K562 (cell line): ENCODE measurements around the gene PRRC2A. TPM values are rescaled to one million over a fixed set of nuclear protein-coding genes. Genes with fewer than 3 reads are reported as not detected.

Experiments used
- BRCA1 ChIP-seq, 2 experiments: fragments of 450-650 bp in 1 of 2; sonication (generic) in 1 of 2; formaldehyde crosslinking in 1 of 2; IDR thresholded peaks; 2 replicates each; pipeline versions ENCODE4 v1.5.0 to v1.6.1; 2017 to 2020; ENCODE audit warnings: mild to moderate bottlenecking in 1 of 2, missing genetic modification reagents in 1 of 2
- CC2D1A ChIP-seq: fragments of 450-650 bp; IDR thresholded peaks from 2 replicates; pipeline ENCODE4 v1.6.1; 2017; ENCODE audit warnings: mild to moderate bottlenecking
- CCAR2 ChIP-seq: fragments of 200-400 bp; formaldehyde crosslinking; IDR thresholded peaks from 2 replicates; pipeline ENCODE4 v1.6.1; 2017; ENCODE audit warnings: mild to moderate bottlenecking, low read depth, low read length
- CEBPB ChIP-seq: fragments of 450-650 bp; IDR thresholded peaks from 2 replicates; pipeline ENCODE4 v1.6.1; 2016; ENCODE audit warnings: missing genetic modification characterization, missing compliant biosample characterization
- FOXM1 ChIP-seq, 2 experiments: fragments of 450-650 bp in 1 of 2; sonication (generic) in 1 of 2; formaldehyde crosslinking in 1 of 2; IDR thresholded peaks; 2 replicates each; pipeline versions ENCODE4 v1.6.1 to v1.9.0; 2017 to 2022; ENCODE audit warnings: low read depth in 2 of 2, mild to moderate bottlenecking in 2 of 2, missing genetic modification reagents in 1 of 2, moderate library complexity in 1 of 2
- HNRNPUL1 ChIP-seq: fragments of 200-400 bp; formaldehyde crosslinking; IDR thresholded peaks from 2 replicates; pipeline ENCODE4 v1.6.1; 2017; ENCODE audit warnings: low read length
- KDM1A ChIP-seq, 2 experiments: fragments of 450-650 bp; IDR thresholded peaks; 2 replicates each; pipeline ENCODE4 v1.6.1; 2016; ENCODE audit warnings: mild to moderate bottlenecking in 2 of 2
- MYNN ChIP-seq, 2 experiments: sonication (generic); formaldehyde crosslinking in 1 of 2; IDR thresholded peaks; 2 replicates each; pipeline versions ENCODE4 v1.5.0 to v1.6.1; 2016 to 2020; ENCODE audit warnings: antibody characterized with exemption in 1 of 2, missing genetic modification reagents in 1 of 2
- NEUROD1 ChIP-seq: fragments of 150-350 bp; IDR thresholded peaks from 2 replicates; pipeline ENCODE4 v1.6.1; 2014; ENCODE audit warnings: borderline replicate concordance, low read length, low read depth; ENCODE audit not compliant: partially characterized antibody
- NFXL1 ChIP-seq: fragments of 450-650 bp; formaldehyde crosslinking; IDR thresholded peaks from 2 replicates; pipeline ENCODE4 v1.4.0; 2021; ENCODE audit warnings: mild to moderate bottlenecking
- PHF21A ChIP-seq: fragments of 450-650 bp; IDR thresholded peaks from 2 replicates; pipeline ENCODE4 v1.6.1; 2017; ENCODE audit warnings: low read depth, borderline replicate concordance
- PTRF ChIP-seq: fragments of 450-650 bp; IDR thresholded peaks from 2 replicates; pipeline ENCODE4 v1.6.1; 2016; ENCODE audit warnings: mild to moderate bottlenecking, missing genetic modification characterization, missing compliant biosample characterization
- SOX6 ChIP-seq: fragments of 450-650 bp; IDR thresholded peaks from 2 replicates; pipeline ENCODE4 v1.6.1; 2014; ENCODE audit warnings: mild to moderate bottlenecking
- XRCC3 ChIP-seq: fragments of 450-650 bp; IDR thresholded peaks from 2 replicates; pipeline ENCODE4 v1.6.1; 2017; ENCODE audit warnings: mild to moderate bottlenecking, moderate library complexity
- ZEB2 ChIP-seq: fragments of 450-650 bp; IDR thresholded peaks from 2 replicates; pipeline ENCODE4 v1.6.1; 2016
- ZNF354B ChIP-seq: fragments of 250-450 bp; sonication (Bioruptor Pico); IDR thresholded peaks from 2 replicates; pipeline ENCODE4 v1.4.0; 2020
- ZNF41 ChIP-seq: fragments of 250-450 bp; sonication (Bioruptor Pico); conservative IDR thresholded peaks from 2 replicates; pipeline ENCODE4 v1.4.0; 2020; ENCODE audit warnings: mild to moderate bottlenecking
- polyA plus RNA-seq, 8 experiments: library from polyadenylated mRNA; depleted of rRNA in 4 of 8; stranded (reverse) in 5 of 8; unstranded in 3 of 8; fragments of >200 nt; fragmentation: Nextera tagmentation in 2 of 8; fragmentation: Illumina TruSeq in 1 of 8; extraction: Ambion mirVana in 2 of 8; extraction: Trizol in 1 of 8; gene quantifications; 2 replicates each; pipeline versions ENCODE4 v1.2.1 to v1.2.3, GENCODE V29; 2011 to 2014; ENCODE audit warnings: inconsistent platforms in 1 of 8, missing spikeins in 1 of 8
- total RNA-seq, 7 experiments: library from RNA; depleted of rRNA in 6 of 7; stranded (reverse); fragments of >200 nt in 6 of 7; fragmentation: Illumina TruSeq in 2 of 7; extraction: Trizol in 2 of 7; gene quantifications; 2 replicates each; pipeline versions ENCODE4 v1.2.1 to v1.2.3, GENCODE V29; 2011 to 2021; ENCODE audit warnings: low replicate concordance in 1 of 7
- TF ChIP-seq, protein P1 (sequence below): sonication (generic); formaldehyde crosslinking; IDR thresholded peaks from 2 replicates; pipeline ENCODE4 v1.8.0; 2022; ENCODE audit warnings: mild to moderate bottlenecking, missing genetic modification reagents
- TF ChIP-seq, protein P2 (sequence below): fragments of 450-650 bp; formaldehyde crosslinking; IDR thresholded peaks from 2 replicates; pipeline ENCODE4 v1.4.0; 2020; ENCODE audit warnings: mild to moderate bottlenecking, moderate library complexity
- TF ChIP-seq, protein P3 (sequence below), 2 experiments: fragments of 450-650 bp in 1 of 2; sonication (generic) in 1 of 2; formaldehyde crosslinking in 1 of 2; IDR thresholded peaks in 1 of 2; conservative IDR thresholded peaks in 1 of 2; 2 replicates each; pipeline versions ENCODE4 v1.6.1 to v1.8.1; 2016 to 2023; ENCODE audit warnings: mild to moderate bottlenecking in 2 of 2, moderate library complexity in 2 of 2, inconsistent platforms in 1 of 2, missing genetic modification reagents in 1 of 2
- TF ChIP-seq, protein P4 (sequence below), 2 experiments: fragments of 450-650 bp; conservative IDR thresholded peaks; 2 replicates each; pipeline ENCODE4 v1.6.1; 2017; ENCODE audit warnings: mild to moderate bottlenecking in 2 of 2, moderate library complexity in 2 of 2
- TF ChIP-seq, protein P5 (sequence below): fragments of 250-450 bp; sonication (Bioruptor Pico); IDR thresholded peaks from 2 replicates; pipeline ENCODE4 v1.8.0; 2021; ENCODE audit warnings: moderate library complexity, mild to moderate bottlenecking, inconsistent platforms

The PRRC2A gene
- total and polyA plus RNA-seq, 9 of the 15 experiments (the other 6 are each of a cell fraction or from before 2014, with no cell fraction given) = 1.0 to 332 (median 63.0) TPM

DNA sequence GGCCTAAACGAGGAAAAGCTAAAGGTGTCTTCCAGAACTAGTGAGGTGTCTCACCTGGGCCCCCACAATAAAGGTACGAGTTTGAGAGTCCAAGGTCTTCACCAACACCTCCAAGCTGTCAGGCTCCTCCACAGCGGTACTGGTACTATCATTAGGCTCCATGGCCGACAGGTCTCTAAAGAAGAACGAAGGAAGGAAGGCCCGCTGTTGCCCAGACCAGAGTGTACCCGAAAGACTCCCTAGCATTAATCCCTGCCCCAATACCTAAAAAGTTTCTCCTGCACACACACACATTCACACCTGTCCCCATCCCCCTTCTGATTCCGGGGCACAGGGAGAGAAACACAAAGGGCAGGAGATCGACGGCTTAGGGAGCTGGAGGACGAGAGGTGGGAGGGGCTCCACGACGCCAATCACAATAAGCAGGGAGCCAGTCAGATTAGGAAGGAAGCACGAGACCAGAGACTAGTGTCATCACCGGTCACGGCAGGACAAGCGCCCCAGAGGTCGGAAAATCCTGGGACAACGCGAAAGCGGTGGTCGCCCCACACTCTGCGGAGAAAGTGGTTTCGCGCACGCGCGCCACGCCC lies 31.2 kb downstream of the PRRC2A start (continued):
- TF ChIP-seq CCAR2 (no peak), KDM1A (IDR thresholded peaks at IDR 0.05) (no peak), NEUROD1 (no peak), ZNF354B (CRISPR knock-in tag) (no peak), PHF21A (no peak), NFXL1 (CRISPR knock-in tag) (no peak), BRCA1 (IDR thresholded peaks at IDR 0.05) (no peak), BRCA1 (CRISPR knock-in tag; IDR thresholded peaks at IDR 0.05) (no peak), ZNF41 (CRISPR knock-in tag) (no peak), CEBPB (no peak), FOXM1 (IDR thresholded peaks at IDR 0.05; ENCODE audit: low read depth) (no peak), FOXM1 (CRISPR knock-in tag; IDR thresholded peaks at IDR 0.05; ENCODE audit: low read depth) (no peak), HNRNPUL1 (no peak), PTRF (no peak), ZEB2 (no peak; the same call in 1 of the 2 replicates), XRCC3 (no peak), SOX6 (peak; percentile 73), CC2D1A (peak; percentile 8; the same call in 1 of the 2 replicates), MYNN (IDR thresholded peaks at IDR 0.05) (no peak), MYNN (CRISPR knock-in tag; IDR thresholded peaks at IDR 0.05) (no peak)
- TF ChIP-seq, protein P1, sequence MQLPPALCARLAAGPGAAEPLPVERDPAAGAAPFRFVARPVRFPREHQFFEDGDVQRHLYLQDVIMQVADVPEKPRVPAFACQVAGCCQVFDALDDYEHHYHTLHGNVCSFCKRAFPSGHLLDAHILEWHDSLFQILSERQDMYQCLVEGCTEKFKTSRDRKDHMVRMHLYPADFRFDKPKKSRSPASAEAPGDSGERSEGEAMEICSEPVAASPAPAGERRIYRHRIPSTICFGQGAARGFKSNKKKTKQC (CRISPR knock-in tag) = no peak
- TF ChIP-seq, protein P2, sequence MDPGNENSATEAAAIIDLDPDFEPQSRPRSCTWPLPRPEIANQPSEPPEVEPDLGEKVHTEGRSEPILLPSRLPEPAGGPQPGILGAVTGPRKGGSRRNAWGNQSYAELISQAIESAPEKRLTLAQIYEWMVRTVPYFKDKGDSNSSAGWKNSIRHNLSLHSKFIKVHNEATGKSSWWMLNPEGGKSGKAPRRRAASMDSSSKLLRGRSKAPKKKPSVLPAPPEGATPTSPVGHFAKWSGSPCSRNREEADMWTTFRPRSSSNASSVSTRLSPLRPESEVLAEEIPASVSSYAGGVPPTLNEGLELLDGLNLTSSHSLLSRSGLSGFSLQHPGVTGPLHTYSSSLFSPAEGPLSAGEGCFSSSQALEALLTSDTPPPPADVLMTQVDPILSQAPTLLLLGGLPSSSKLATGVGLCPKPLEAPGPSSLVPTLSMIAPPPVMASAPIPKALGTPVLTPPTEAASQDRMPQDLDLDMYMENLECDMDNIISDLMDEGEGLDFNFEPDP (CRISPR knock-in tag) = no peak; the same call in 1 of the 2 replicates
- TF ChIP-seq, protein P3, sequence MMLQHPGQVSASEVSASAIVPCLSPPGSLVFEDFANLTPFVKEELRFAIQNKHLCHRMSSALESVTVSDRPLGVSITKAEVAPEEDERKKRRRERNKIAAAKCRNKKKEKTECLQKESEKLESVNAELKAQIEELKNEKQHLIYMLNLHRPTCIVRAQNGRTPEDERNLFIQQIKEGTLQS (IDR thresholded peaks at IDR 0.05) = no peak
- TF ChIP-seq, protein P3 (CRISPR knock-in tag; conservative IDR thresholded peaks at IDR 0.05) = peak; percentile 56; the same call in 1 of the 2 replicates
- TF ChIP-seq, protein P4, sequence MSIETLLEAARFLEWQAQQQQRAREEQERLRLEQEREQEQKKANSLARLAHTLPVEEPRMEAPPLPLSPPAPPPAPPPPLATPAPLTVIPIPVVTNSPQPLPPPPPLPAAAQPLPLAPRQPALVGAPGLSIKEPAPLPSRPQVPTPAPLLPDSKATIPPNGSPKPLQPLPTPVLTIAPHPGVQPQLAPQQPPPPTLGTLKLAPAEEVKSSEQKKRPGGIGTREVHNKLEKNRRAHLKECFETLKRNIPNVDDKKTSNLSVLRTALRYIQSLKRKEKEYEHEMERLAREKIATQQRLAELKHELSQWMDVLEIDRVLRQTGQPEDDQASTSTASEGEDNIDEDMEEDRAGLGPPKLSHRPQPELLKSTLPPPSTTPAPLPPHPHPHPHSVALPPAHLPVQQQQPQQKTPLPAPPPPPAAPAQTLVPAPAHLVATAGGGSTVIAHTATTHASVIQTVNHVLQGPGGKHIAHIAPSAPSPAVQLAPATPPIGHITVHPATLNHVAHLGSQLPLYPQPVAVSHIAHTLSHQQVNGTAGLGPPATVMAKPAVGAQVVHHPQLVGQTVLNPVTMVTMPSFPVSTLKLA (conservative IDR thresholded peaks at IDR 0.05) = no peak
- TF ChIP-seq, protein P5, sequence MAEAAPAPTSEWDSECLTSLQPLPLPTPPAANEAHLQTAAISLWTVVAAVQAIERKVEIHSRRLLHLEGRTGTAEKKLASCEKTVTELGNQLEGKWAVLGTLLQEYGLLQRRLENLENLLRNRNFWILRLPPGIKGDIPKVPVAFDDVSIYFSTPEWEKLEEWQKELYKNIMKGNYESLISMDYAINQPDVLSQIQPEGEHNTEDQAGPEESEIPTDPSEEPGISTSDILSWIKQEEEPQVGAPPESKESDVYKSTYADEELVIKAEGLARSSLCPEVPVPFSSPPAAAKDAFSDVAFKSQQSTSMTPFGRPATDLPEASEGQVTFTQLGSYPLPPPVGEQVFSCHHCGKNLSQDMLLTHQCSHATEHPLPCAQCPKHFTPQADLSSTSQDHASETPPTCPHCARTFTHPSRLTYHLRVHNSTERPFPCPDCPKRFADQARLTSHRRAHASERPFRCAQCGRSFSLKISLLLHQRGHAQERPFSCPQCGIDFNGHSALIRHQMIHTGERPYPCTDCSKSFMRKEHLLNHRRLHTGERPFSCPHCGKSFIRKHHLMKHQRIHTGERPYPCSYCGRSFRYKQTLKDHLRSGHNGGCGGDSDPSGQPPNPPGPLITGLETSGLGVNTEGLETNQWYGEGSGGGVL (CRISPR knock-in tag) = no peak
